Heart left ventricle (tissue), 16 donors: ENCODE measurements around the gene LRRC31. TPM values are rescaled to one million over a fixed set of nuclear protein-coding genes. Genes with fewer than 3 reads are reported as not detected.
A peak's percentile ranks its signal among the peaks of the same experiment; 100 is the strongest.

ENCODE experiments used
- ATAC-seq, 4 donors: fragments of 200-7000 bp; cut with Tn5 transposase; one replicate each; pipeline ENCODE4 v1.9.1; 2020 to 2022; ENCODE audit warnings: moderate library complexity in 4 of 4, mild to moderate bottlenecking in 3 of 4, moderate number of reproducible peaks in 1 of 4
- DNase-seq, 5 donors: peaks; one replicate each; pipeline ENCODE4 v3.0.0-alpha.2; 2020
- H3K27ac ChIP-seq, 12 donors: fragments of 200-600 bp; sonication (generic) in 4 of 12; one replicate each; pipeline versions ENCODE4 v1.5.0 to v1.8.0; 2016 to 2022; ENCODE audit warnings: mild to moderate bottlenecking in 2 of 12
- H3K27me3 ChIP-seq, 9 donors: fragments of 200-600 bp; sonication (generic) in 2 of 9; one replicate each; pipeline versions ENCODE4 v1.5.1 to v1.8.0; 2016 to 2022; ENCODE audit warnings: mild to moderate bottlenecking in 3 of 9
- H3K36me3 ChIP-seq, 9 donors: fragments of 200-600 bp; sonication (generic) in 2 of 9; one replicate each; pipeline versions ENCODE4 v1.5.0 to v1.8.0; 2018 to 2022; ENCODE audit warnings: mild to moderate bottlenecking in 2 of 9
- H3K4me1 ChIP-seq, 12 donors: fragments of 200-600 bp; sonication (generic) in 4 of 12; one replicate each; pipeline versions ENCODE4 v1.5.0 to v1.8.0; 2016 to 2022; ENCODE audit warnings: mild to moderate bottlenecking in 3 of 12
- H3K4me3 ChIP-seq, 12 donors: fragments of 200-600 bp; sonication (generic) in 4 of 12; one replicate each; pipeline versions ENCODE4 v1.5.0 to v1.8.0; 2017 to 2022; ENCODE audit warnings: mild to moderate bottlenecking in 9 of 12, moderate library complexity in 4 of 12
- H3K9me3 ChIP-seq, 12 donors: fragments of 200-600 bp; sonication (generic) in 4 of 12; one replicate each; pipeline versions ENCODE4 v1.5.0 to v1.8.0; 2016 to 2022; ENCODE audit warnings: mild to moderate bottlenecking in 1 of 12
- CTCF ChIP-seq, 12 donors: fragments of 200-600 bp; sonication (generic) in 4 of 12; IDR thresholded peaks; one replicate each; pipeline versions ENCODE4 v1.5.0 to v1.8.0; 2018 to 2022; ENCODE audit warnings: antibody characterized with exemption in 12 of 12, mild to moderate bottlenecking in 5 of 12
- POLR2A ChIP-seq, 2 donors: fragments of 450-650 bp; IDR thresholded peaks; one replicate each; pipeline ENCODE4 v1.6.1; 2017; ENCODE audit warnings: antibody characterized with exemption in 2 of 2, mild to moderate bottlenecking in 2 of 2, moderate library complexity in 2 of 2
- WGBS, 4 donors: extraction: QIAGEN DNeasy Blood & Tissue Kit in 2 of 4; methylation state at CpG; one replicate each; pipeline versions ENCODE4 v1.1.5 to v1.1.7; 2013 to 2018; 5-methylcytosine and 5-hydroxymethylcytosine counted together
- intact Hi-C, 10 donors: fragments of 100-400 bp; cut with DNase I; formaldehyde crosslinking; loops; one replicate each; pipeline versions ENCODE4 v1.11.1 to v1.14.2; 2022
- polyA plus RNA-seq, 2 donors: library from polyadenylated mRNA; stranded (reverse); fragments of 200-250 nt; gene quantifications; one replicate each; pipeline ENCODE4 v1.2.3, GENCODE V29; 2013
- total RNA-seq, 9 donors: library from RNA; depleted of rRNA in 2 of 9; stranded (reverse); fragments of >200 nt in 2 of 9; fragmentation: NEBNext Ultra II Directional in 3 of 9; extraction: Animal tissue kit (Norgen Biotek cat#: 25700) in 3 of 9; gene quantifications; one replicate each; pipeline versions ENCODE4 v1.1.0 to v1.2.4, GENCODE V29; 2016 to 2023
- donor health status: ischemic (EF 13 %, LVEDD 7.1; RV severe dilation, severe dysfunction).
- donor health status: healthy with polysubstance abuse.
- donor health status: DM: no; HTN: yes; CAD: no.
- donor health status: DM: no; HTN: no; CAD: no.
- donor health status: ischemic (EF 25% LVEDD 6.9; RV normal size, moderate dysfunction).
- donor health status: ischemic (EF 25% LVEDD 5.7; RV mildly dilated, moderate dysfunction).
- donor health status: healthy.
- donor health status: DM: yes; HTN: yes; CAD: no.
- donor health status: ischemic (EF 35%, LVEDD 5.7; RV mildly dilated, moderate dysfunction).
- donor health status: nonischemic (EF 11% LVEDD 7.7; RV severe dilation, severe dysfunction).
- donor health status: DM: yes; HTN: yes; CAD: no.
- donor health status: PGD.
- donor health status: ischemic (EF 29% LVEDD 5.4; RV normal size, mild dysfunction).
- donor health status: nonischemic (EF 23%, LVEDD 6.1; RV moderate dilation, normal function).

The LRRC31 gene
- total and polyA plus RNA-seq, 11 donors = 0.12 TPM; not detected in 10

- Histone ChIP-seq H3K4me3 (no peak overlapping the region), H3K4me1 (no peaks in the 10 kb centered on the region), H3K9me3 (no peaks in the 10 kb centered on the region), H3K36me3 (no peaks in the 10 kb centered on the region), H3K27me3 (no peaks in the 10 kb centered on the region), H3K27ac (no peak overlapping the region)
- TF ChIP-seq CTCF (IDR thresholded peaks at IDR 0.05) (no peak), POLR2A (IDR thresholded peaks at IDR 0.05) (no peak)
- DNase-seq (no peak), ATAC-seq (peak in 2 of 4 donors; percentile 31 to 53)
- intact Hi-C loops = no loop called here
- 68 to 84% (median 80%) methylated on average over 3 of the region's 3 CpGs for WGBS, 4 donors
These were observed 32.8 kb downstream of the LRRC31 start for GRCh38 chr3:169836942-169837275.

GRCh38 chr3:169836078-169836941 is 33.4 kb downstream of the LRRC31 start:
- Histone ChIP-seq H3K36me3 (no peaks in the 10 kb centered on the region), H3K27me3 (no peaks in the 10 kb centered on the region), H3K4me1 (no peaks in the 10 kb centered on the region), H3K4me3 (no peak overlapping the region), H3K9me3 (no peaks in the 10 kb centered on the region), H3K27ac (no peak overlapping the region)
- TF ChIP-seq POLR2A (IDR thresholded peaks at IDR 0.05) (no peak), CTCF (IDR thresholded peaks at IDR 0.05) (no peak)
- peak in 2 of 4 donors; percentile 36 to 41 for ATAC-seq
- DNase-seq = no peak
- intact Hi-C loops = no loop called here
- 74 to 85% (median 76%) methylated on average over 5 of the region's 5 CpGs for WGBS, 4 donors

GRCh38 chr3:169835533-169835932 is 34.2 kb downstream of the LRRC31 start:
- no peaks in the 10 kb centered on the region for H3K4me1 ChIP-seq
- H3K9me3 ChIP-seq = no peaks in the 10 kb centered on the region
- no peaks in the 10 kb centered on the region for H3K36me3 ChIP-seq
- WGBS, 4 donors = 67 to 73% (median 70%) methylated on average over 1 of the region's 1 CpG
- H3K4me3 ChIP-seq = no peak overlapping the region
- DNase-seq = no peak
- no peak overlapping the region for H3K27ac ChIP-seq
- TF ChIP-seq CTCF (IDR thresholded peaks at IDR 0.05) (no peak), POLR2A (IDR thresholded peaks at IDR 0.05) (no peak)
- intact Hi-C loops = no loop called here
- H3K27me3 ChIP-seq = no peaks in the 10 kb centered on the region
- ATAC-seq = no peak

GRCh38 chr3:169827712-169828111 is 42.0 kb downstream of the LRRC31 start:
- intact Hi-C loops = no loop called here
- WGBS, 4 donors = 64 to 86% (median 79%) methylated on average over 4 of the region's 4 CpGs
- no peaks in the 10 kb centered on the region for H3K4me1 ChIP-seq
- no peak for TF ChIP-seq CTCF (IDR thresholded peaks at IDR 0.05)
- TF ChIP-seq POLR2A (IDR thresholded peaks at IDR 0.05) = no peak
- H3K27ac ChIP-seq = no peak overlapping the region
- H3K4me3 ChIP-seq = no peak overlapping the region
- H3K9me3 ChIP-seq = no peaks in the 10 kb centered on the region
- no peak for DNase-seq
- no peaks in the 10 kb centered on the region for H3K36me3 ChIP-seq
- H3K27me3 ChIP-seq = no peaks in the 10 kb centered on the region
- ATAC-seq = no peak
